ENCODE results near the gene FIG4. TPM values are rescaled to one million over a fixed set of nuclear protein-coding genes. Genes with fewer than 3 reads are reported as not detected.

The FIG4 gene
- total RNA-seq, 2 donors from 2014 or later: 12.2 to 17.2 TPM

DNA sequence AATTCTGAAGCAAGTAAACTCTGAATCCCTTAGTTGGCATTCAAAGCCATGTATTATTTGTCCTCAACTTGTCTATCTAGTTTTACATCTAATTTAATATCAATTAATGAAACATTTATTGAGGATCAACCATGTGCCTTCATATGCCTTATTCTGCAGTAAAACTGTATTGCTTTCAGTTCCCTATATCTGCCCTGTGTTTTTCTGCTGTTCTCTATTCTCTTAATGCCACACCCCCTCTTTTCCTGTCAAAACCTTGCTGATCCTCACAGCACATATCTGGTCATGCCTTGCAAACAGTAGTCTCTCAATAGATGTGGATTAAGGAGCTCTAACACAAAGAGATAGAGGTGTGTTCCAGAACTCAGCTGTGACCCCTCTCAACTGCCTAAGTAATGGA lies 2.0 kb downstream of the FIG4 start:
- no peak for DNase-seq
- Histone ChIP-seq H3K27me3 (no peaks in the 10 kb centered on the region), H3K4me3 (no peak overlapping the region), H3K27ac (no peak overlapping the region), H3K36me3 (no peaks in the 10 kb centered on the region), H3K9ac (ENCODE audit: low read depth in 2 of 2, low read length in 2 of 2) (no peak overlapping the region), H3K4me1 (no peaks in the 10 kb centered on the region), H3K9me3 (no peaks in the 10 kb centered on the region)
- TF ChIP-seq, protein P1, sequence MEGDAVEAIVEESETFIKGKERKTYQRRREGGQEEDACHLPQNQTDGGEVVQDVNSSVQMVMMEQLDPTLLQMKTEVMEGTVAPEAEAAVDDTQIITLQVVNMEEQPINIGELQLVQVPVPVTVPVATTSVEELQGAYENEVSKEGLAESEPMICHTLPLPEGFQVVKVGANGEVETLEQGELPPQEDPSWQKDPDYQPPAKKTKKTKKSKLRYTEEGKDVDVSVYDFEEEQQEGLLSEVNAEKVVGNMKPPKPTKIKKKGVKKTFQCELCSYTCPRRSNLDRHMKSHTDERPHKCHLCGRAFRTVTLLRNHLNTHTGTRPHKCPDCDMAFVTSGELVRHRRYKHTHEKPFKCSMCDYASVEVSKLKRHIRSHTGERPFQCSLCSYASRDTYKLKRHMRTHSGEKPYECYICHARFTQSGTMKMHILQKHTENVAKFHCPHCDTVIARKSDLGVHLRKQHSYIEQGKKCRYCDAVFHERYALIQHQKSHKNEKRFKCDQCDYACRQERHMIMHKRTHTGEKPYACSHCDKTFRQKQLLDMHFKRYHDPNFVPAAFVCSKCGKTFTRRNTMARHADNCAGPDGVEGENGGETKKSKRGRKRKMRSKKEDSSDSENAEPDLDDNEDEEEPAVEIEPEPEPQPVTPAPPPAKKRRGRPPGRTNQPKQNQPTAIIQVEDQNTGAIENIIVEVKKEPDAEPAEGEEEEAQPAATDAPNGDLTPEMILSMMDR (IDR thresholded peaks at IDR 0.05): no peak
- intact Hi-C loops (cut with DNase I): no loop called here

DNA sequence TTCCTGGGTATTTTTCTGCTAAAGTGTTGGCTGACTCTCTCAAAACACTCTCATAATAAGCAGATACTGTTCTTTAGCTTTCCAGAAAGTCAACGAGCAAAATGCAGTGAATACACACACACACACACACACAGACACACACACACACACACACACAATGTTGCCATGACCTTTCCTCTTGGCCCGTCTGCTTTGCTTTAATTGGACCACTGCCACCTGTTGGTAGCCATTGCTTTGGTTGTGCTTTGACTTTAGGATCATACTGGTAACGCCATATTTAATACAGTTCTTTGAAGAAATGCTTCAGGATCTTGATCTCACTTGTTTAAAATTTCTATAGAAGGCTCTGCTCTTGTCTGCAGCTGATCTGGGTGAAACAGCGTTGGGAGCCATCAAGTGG lies 4.4 kb downstream of the FIG4 start:
- TF ChIP-seq, protein P1 (IDR thresholded peaks at IDR 0.05): no peak
- H3K27ac ChIP-seq: no peak overlapping the region
- no peak for DNase-seq
- H3K27me3 ChIP-seq: no peaks in the 10 kb centered on the region
- H3K9ac ChIP-seq (ENCODE audit: low read depth in 2 of 2, low read length in 2 of 2): no peak overlapping the region
- H3K4me3 ChIP-seq: no peak overlapping the region
- no peaks in the 10 kb centered on the region for H3K36me3 ChIP-seq
- no peaks in the 10 kb centered on the region for H3K9me3 ChIP-seq
- intact Hi-C loops (cut with DNase I): no loop called here
- no peaks in the 10 kb centered on the region for H3K4me1 ChIP-seq

- H3K4me1 ChIP-seq: no peaks in the 10 kb centered on the region
- no peaks in the 10 kb centered on the region for H3K36me3 ChIP-seq
- intact Hi-C loops (cut with DNase I): no loop called here
- no peaks in the 10 kb centered on the region for H3K27me3 ChIP-seq
- no peak overlapping the region for H3K4me3 ChIP-seq
- H3K9ac ChIP-seq (ENCODE audit: low read depth in 2 of 2, low read length in 2 of 2): no peak overlapping the region
- no peak overlapping the region for H3K27ac ChIP-seq
- no peaks in the 10 kb centered on the region for H3K9me3 ChIP-seq
- no peak for DNase-seq
- TF ChIP-seq, protein P1 (IDR thresholded peaks at IDR 0.05): no peak
Observed at GRCh38 chr6:109696355-109696754, 5.3 kb downstream of the FIG4 start.

- Histone ChIP-seq H3K9me3 (no peaks in the 10 kb centered on the region), H3K27me3 (no peaks in the 10 kb centered on the region), H3K27ac (no peak overlapping the region), H3K36me3 (no peaks in the 10 kb centered on the region), H3K9ac (ENCODE audit: low read depth in 2 of 2, low read length in 2 of 2) (no peak overlapping the region), H3K4me3 (no peak overlapping the region), H3K4me1 (no peaks in the 10 kb centered on the region)
- TF ChIP-seq, protein P1 (IDR thresholded peaks at IDR 0.05): no peak
- intact Hi-C loops (cut with DNase I): no loop called here
- no peak for DNase-seq
Observed at GRCh38 chr6:109701221-109701620, 10.1 kb downstream of the FIG4 start.

DNA sequence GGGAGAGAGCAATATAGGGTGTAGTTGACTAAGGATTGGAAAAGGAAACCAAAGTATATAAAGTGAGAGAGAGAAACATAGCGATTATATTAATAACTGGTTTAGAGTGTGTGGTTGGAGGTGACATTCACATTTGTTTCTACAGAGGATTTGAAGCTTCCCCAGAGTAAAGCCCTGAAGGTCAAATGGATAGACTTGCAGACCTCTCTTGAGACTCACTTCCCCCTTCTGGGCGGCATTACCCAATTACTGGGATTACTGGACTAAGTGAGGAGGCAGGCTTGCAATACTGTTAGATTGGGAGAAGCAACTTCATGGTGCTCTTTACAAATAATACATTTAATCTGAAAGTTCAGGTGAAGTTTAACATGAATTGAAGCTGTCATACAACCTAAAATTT lies 10.7 kb downstream of the FIG4 start:
- H3K4me1 ChIP-seq: no peaks in the 10 kb centered on the region
- TF ChIP-seq, protein P1 (IDR thresholded peaks at IDR 0.05): no peak
- DNase-seq: no peak
- no peaks in the 10 kb centered on the region for H3K27me3 ChIP-seq
- no peaks in the 10 kb centered on the region for H3K36me3 ChIP-seq
- H3K27ac ChIP-seq: no peak overlapping the region
- no peak overlapping the region for H3K9ac ChIP-seq (ENCODE audit: low read depth in 2 of 2, low read length in 2 of 2)
- no peaks in the 10 kb centered on the region for H3K9me3 ChIP-seq
- intact Hi-C loops (cut with DNase I): loop anchor here (2.0 kb wide), 1 partner anchor 339 kb away; no protein-coding TSS in a partner anchor
- H3K4me3 ChIP-seq: no peak overlapping the region

All from colonic mucosa (tissue), 4 donors.